ENCODE data around the gene TOPORS. TPM values are rescaled to one million over a fixed set of nuclear protein-coding genes. Genes with fewer than 3 reads are reported as not detected.

TOPORS gene
- total RNA-seq, 2 donors from 2014 or later: 11.8 to 30.8 TPM

DNA sequence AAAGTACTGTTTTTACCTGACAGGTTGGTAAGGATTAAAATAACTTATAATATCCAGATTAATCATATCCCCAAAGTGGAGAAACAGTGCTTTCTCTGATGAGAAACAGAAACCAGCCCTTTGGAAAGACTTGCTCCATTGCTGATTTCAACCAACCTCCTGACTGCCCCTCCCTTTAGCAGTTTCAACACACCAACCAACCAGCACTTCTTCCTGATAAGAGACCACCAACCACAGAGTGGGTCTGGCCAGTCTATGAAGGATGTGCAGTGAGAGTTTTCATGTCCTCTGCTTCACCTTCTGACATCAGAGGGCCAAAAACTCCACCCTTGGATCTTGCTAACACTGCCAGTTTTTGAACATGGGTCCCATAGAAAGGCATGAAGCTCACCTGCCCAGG, 54.5 kb downstream of the TOPORS start:
- Histone ChIP-seq H3K36me3 (peaks cover 16% of the 10 kb centered on the region), H3K27ac (no peak overlapping the region), H3K9me3 (no peaks in the 10 kb centered on the region), H3K27me3 (replicated peaks; ENCODE audit: insufficient read depth) (no peaks in the 10 kb centered on the region), H3K4me1 (ENCODE audit: control insufficient read depth in 1 of 2, low read depth in 2 of 2) (no peaks in the 10 kb centered on the region), H3K4me3 (no peak overlapping the region)
- ATAC-seq (ENCODE audit: insufficient number of reproducible peaks, low FRiP score, low read depth) (no peak), DNase-seq (ENCODE audit: low spot score) (no peak)
- TF ChIP-seq, protein P1, sequence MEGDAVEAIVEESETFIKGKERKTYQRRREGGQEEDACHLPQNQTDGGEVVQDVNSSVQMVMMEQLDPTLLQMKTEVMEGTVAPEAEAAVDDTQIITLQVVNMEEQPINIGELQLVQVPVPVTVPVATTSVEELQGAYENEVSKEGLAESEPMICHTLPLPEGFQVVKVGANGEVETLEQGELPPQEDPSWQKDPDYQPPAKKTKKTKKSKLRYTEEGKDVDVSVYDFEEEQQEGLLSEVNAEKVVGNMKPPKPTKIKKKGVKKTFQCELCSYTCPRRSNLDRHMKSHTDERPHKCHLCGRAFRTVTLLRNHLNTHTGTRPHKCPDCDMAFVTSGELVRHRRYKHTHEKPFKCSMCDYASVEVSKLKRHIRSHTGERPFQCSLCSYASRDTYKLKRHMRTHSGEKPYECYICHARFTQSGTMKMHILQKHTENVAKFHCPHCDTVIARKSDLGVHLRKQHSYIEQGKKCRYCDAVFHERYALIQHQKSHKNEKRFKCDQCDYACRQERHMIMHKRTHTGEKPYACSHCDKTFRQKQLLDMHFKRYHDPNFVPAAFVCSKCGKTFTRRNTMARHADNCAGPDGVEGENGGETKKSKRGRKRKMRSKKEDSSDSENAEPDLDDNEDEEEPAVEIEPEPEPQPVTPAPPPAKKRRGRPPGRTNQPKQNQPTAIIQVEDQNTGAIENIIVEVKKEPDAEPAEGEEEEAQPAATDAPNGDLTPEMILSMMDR (IDR thresholded peaks at IDR 0.05): no peak

DNA sequence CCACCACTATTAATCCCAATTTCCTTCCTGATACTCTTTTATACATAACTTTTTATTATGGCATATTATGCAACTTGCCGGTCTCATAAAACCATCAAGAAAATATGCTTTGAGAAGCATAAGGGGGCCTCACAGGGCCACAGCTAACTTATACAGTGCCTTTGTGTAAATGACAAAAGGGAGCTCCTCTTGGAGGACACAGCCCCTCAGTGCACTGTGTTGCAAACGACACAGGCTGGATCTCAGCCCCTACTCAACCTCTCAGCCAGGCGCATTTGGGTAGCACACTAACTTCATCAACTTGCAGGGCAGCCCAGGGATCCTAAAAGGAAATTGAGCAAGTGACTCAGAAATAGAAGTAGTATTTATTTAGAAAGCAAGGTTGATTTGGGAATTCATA, 61.8 kb downstream of the TOPORS start:
- no peaks in the 10 kb centered on the region for H3K4me1 ChIP-seq (ENCODE audit: control insufficient read depth in 1 of 2, low read depth in 2 of 2)
- ATAC-seq (ENCODE audit: insufficient number of reproducible peaks, low FRiP score, low read depth) (no peak), DNase-seq (ENCODE audit: low spot score) (no peak)
- no peak overlapping the region for H3K4me3 ChIP-seq
- TF ChIP-seq, protein P1 (IDR thresholded peaks at IDR 0.05): no peak
- no peaks in the 10 kb centered on the region for H3K27me3 ChIP-seq (replicated peaks; ENCODE audit: insufficient read depth)
- no peaks in the 10 kb centered on the region for H3K9me3 ChIP-seq
- H3K27ac ChIP-seq: no peak overlapping the region
- H3K36me3 ChIP-seq: peaks cover 15% of the 10 kb centered on the region

Other genes starting within 250 kb of the TOPORS start
- gene ACO1, start 167.9 kb downstream of the TOPORS start, total RNA-seq: 10 to 100 TPM; 28.6 to 32.9 TPM
- gene RIGI, start 26.4 kb downstream of the TOPORS start, total RNA-seq: 10 to 100 TPM; 16.9 to 22.1 TPM
- gene SMIM27, start 259 bp downstream of the TOPORS start, total RNA-seq: 1 to 10 TPM; 4.1 to 4.6 TPM
- gene NDUFB6, start 20.6 kb upstream of the TOPORS start, total RNA-seq: 10 to 100 TPM; 20.9 to 24.1 TPM
- gene TAF1L, start 83.1 kb upstream of the TOPORS start, total RNA-seq: not detected
- not detected for gene TMEM215, start 231.0 kb upstream of the TOPORS start, total RNA-seq

All from thoracic aorta (tissue), 2 donors.